HG03097 (cell line): ENCODE results near the gene FA2H.
"Not testable (repeated sequence)": the region's sequence is repeated elsewhere in the genome, so short reads cannot be mapped to it uniquely, and the experiment has no call there.

Source experiments
- ATAC-seq: cut with Tn5 transposase; IDR thresholded peaks from one replicate; pipeline ENCODE4 v1.9.1; 2021; ENCODE audit not compliant: unreplicated experiment, low FRiP score

FA2H gene

GRCh38 chr16:74726716-74727115, 47.9 kb downstream of the FA2H start:
- no peak for ATAC-seq

- no peak for ATAC-seq
Observed at GRCh38 chr16:74725651-74726455, 48.8 kb downstream of the FA2H start.

- no peak for ATAC-seq
Observed at GRCh38 chr16:74724820-74725549, 49.6 kb downstream of the FA2H start.

GRCh38 chr16:74723256-74723655, 51.4 kb downstream of the FA2H start:
- no peak for ATAC-seq

GRCh38 chr16:74722156-74722555, 52.5 kb downstream of the FA2H start:
- ATAC-seq: not testable (repeated sequence)

DNA sequence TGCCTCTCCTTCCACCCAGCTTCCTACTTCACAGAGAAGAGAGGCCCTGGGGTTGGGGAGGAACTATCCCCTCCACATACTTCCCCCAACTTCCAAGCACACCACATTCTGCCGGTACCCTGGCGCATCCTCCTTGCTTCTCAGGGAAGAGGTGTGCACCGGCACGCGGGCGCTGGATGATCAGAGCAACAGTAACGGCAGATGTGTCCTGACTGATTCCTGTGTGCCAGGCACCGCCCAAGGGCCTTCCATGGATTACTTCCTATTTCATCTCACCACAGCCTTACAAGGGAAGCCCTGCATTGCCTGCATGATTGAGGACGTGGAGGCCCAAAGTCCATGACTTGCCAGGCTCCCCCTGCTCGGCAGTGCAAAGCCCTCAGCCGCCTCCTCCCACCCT, 52.9 kb downstream of the FA2H start:
- no peak for ATAC-seq

- no peak for ATAC-seq
Observed at GRCh38 chr16:74720579-74720978, 54.0 kb downstream of the FA2H start.

GRCh38 chr16:74718741-74719610, 55.6 kb downstream of the FA2H start:
- no peak for ATAC-seq

- no peak for ATAC-seq
Observed at GRCh38 chr16:74718140-74718539, 56.5 kb downstream of the FA2H start.

GRCh38 chr16:74717367-74717766, 57.3 kb downstream of the FA2H start:
- ATAC-seq: no peak

- no peak for ATAC-seq
Observed at GRCh38 chr16:74716355-74716754, 58.3 kb downstream of the FA2H start.

GRCh38 chr16:74713876-74714275, 60.7 kb downstream of the FA2H start:
- no peak for ATAC-seq

DNA sequence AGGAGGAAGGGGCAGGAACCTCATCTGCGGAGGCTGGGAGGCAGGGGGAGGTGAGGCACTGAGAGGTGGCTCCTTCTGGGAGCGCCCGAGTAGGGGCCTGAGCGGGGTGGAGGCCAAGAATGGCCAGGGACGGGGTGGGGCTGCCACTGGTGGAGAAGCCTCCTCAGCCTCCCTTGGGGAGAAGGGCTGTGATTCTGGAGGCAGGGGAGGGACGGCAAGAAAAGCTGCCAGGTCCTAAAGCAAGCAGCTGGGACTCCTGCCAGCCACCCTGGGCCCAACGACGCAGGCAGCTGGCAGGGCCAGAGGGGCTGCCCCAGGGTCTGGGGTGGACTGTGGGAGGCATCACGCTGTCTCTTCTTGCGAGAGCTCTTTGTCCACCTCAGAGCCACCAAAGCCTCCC, 61.3 kb downstream of the FA2H start:
- no peak for ATAC-seq

- ATAC-seq: no peak
Observed at GRCh38 chr16:74711938-74712337, 62.7 kb downstream of the FA2H start.

DNA sequence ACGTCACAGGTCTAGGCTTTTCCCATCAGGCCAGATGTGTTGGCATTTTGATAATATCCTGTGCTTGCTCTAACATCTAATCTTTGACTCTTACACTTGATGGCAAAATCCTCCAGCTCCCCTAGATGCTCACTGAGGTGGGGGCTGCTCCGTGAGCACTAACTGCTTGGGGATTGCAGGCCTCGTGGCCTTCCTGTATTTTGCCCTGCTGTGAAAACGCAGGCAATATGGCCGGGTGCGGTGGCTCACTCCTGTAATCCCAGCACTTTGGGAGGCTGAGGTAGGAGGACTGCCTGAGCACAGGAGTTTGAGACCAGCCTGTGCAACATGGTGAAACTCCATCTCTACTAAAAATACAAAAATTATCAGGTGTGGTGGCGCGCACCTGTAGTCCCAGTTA, 64.2 kb downstream of the FA2H start:
- no peak for ATAC-seq

- ATAC-seq: peak; percentile 90
Observed at GRCh38 chr16:74709441-74709877, 65.2 kb downstream of the FA2H start.

GRCh38 chr16:74700438-74701225, 74.0 kb downstream of the FA2H start, which contains the start of gene MLKL:
Gene MLKL, minus strand, starts transcription at chr16:74700862. Its CDS starts 5,105 bp downstream, at chr16:74695757.
- peak; percentile 51 for ATAC-seq

GRCh38 chr16:74700116-74700437, 74.5 kb downstream of the FA2H start:
- ATAC-seq: peak; percentile 6

DNA sequence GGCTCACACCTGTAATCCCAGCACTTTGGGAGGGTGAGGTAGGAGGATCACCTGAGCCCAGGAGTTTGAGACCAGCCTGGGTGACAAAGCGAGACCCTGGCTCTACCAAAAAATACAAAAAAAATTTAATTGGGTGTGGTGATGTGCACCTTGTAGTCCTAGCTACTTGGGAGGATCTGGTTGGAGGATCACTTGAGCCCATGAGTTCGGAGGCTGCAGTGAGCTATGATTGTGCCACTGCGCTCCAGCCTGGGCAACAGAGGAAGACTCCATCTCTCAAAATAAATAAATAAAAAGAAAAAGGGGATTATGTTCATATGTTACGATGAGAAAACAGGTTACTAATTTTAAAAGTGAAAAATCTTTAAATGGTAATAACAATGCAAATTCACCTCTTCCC, 75.0 kb downstream of the FA2H start:
- no peak for ATAC-seq

DNA sequence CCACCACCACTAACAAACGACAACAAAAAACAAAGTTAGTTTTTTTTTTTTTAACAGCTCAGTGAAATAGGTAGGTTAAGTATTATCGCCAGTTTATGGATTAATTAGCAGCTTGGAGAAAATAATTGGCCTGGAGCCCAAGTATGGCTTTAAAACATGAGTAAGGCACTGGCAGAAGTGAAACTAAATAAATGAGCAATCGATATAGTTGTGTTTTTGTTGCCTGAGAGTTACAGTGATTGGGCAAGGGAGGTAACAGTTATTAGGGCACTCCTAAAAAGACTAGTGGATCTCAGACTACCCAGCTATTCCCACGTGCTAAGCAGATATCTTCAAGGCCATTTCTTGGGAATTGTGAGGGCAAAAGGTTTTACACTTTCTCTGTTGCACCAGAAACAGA, 76.4 kb downstream of the FA2H start:
- no peak for ATAC-seq
